Measurements from ENCODE around the gene KCTD1.

GRCh38 chr18:26409091-26409490, 139.3 kb downstream of the KCTD1 start:
- TF ChIP-seq YY1 (IDR thresholded peaks at IDR 0.05; ENCODE audit: insufficient read depth, insufficient read length) (no peak), SUZ12 (IDR thresholded peaks at IDR 0.05; ENCODE audit: extremely low read depth, insufficient read depth, insufficient read length) (no peak), ZNF274 (IDR thresholded peaks at IDR 0.05; ENCODE audit: low read depth, low read length) (no peak)
